Breast epithelium (tissue), 4 donors: Measurements from ENCODE around the gene C19orf25. TPM values are rescaled to one million over a fixed set of nuclear protein-coding genes. Genes with fewer than 3 reads are reported as not detected.
A peak's percentile ranks its signal among the peaks of the same experiment; 100 is the strongest.

Source experiments
- DNase-seq, 2 donors: peaks; one replicate each; pipeline ENCODE4 v3.0.0-alpha.2; 2019; ENCODE audit warnings: low spot score in 2 of 2
- H3K27ac ChIP-seq, 2 donors: fragments of 200-600 bp; sonication (generic) in 1 of 2; one replicate each; pipeline ENCODE4 v1.5.1; 2016 to 2019; ENCODE audit warnings: mild to moderate bottlenecking in 1 of 2
- H3K27me3 ChIP-seq, 2 donors: fragments of 200-600 bp; sonication (generic) in 1 of 2; one replicate each; pipeline versions ENCODE4 v1.5.1 to v1.6.0; 2017 to 2019; ENCODE audit warnings: control low read depth in 1 of 2, mild to moderate bottlenecking in 1 of 2
- H3K36me3 ChIP-seq: fragments of 200-600 bp; one replicate; pipeline ENCODE4 v1.5.1; 2019
- H3K4me1 ChIP-seq, 2 donors: fragments of 200-600 bp; sonication (generic); one replicate each; pipeline ENCODE4 v1.5.1; 2016 to 2019; ENCODE audit warnings: control low read depth in 1 of 2
- H3K4me3 ChIP-seq, 3 donors: fragments of 200-600 bp; sonication (generic); 1 replicate in 2 of 3; 2 replicates in 1 of 3; pipeline ENCODE4 v1.5.1; 2016 to 2019; ENCODE audit warnings: mild to moderate bottlenecking in 3 of 3, moderate library complexity in 2 of 3
- H3K9me3 ChIP-seq, 2 donors: fragments of 200-600 bp; sonication (generic) in 1 of 2; one replicate each; pipeline ENCODE4 v1.5.1; 2016 to 2019; ENCODE audit warnings: control low read depth in 1 of 2
- CTCF ChIP-seq, 3 donors: fragments of 450-650 bp; IDR thresholded peaks; one replicate each; pipeline ENCODE4 v1.5.1; 2016 to 2017; ENCODE audit warnings: antibody characterized with exemption in 3 of 3, mild to moderate bottlenecking in 3 of 3, moderate library complexity in 3 of 3
- POLR2A ChIP-seq: fragments of 450-650 bp; IDR thresholded peaks from one replicate; pipeline ENCODE4 v1.6.1; 2016; ENCODE audit warnings: antibody characterized with exemption, mild to moderate bottlenecking, moderate library complexity
- POLR2AphosphoS5 ChIP-seq, 3 donors: sonication (generic); formaldehyde crosslinking; IDR thresholded peaks; one replicate each; pipeline ENCODE4 v1.6.1; 2017; ENCODE audit warnings: antibody characterized with exemption in 3 of 3
- intact Hi-C: fragments of 100-400 bp; cut with DNase I; formaldehyde crosslinking; loops from one replicate; pipeline ENCODE4 v1.15.1; 2023; ENCODE audit warnings: low total_unique reads
- total RNA-seq, 3 donors: library from RNA; depleted of rRNA; stranded (reverse); fragments of >200 nt; gene quantifications; one replicate each; pipeline ENCODE4 v1.1.0, GENCODE V29; 2016

Gene C19orf25
- total RNA-seq, 3 donors from 2014 or later = 27.7 to 32.8 (median 28.7) TPM

GRCh38 chr19:1525343-1525742 is 46.3 kb upstream of the C19orf25 start:
- peak overlapping the region in 2 of 3 donors; percentile 22 to 49 for H3K4me3 ChIP-seq
- H3K4me1 ChIP-seq = no peaks in the 10 kb centered on the region
- no peak for DNase-seq
- no peak for TF ChIP-seq POLR2AphosphoS5 (IDR thresholded peaks at IDR 0.05)
- no peak for TF ChIP-seq CTCF (IDR thresholded peaks at IDR 0.05)
- no peak for TF ChIP-seq POLR2A
- H3K36me3 ChIP-seq = no peaks in the 10 kb centered on the region
- no peak overlapping the region for H3K27ac ChIP-seq
- no peaks in the 10 kb centered on the region for H3K9me3 ChIP-seq
- peaks cover 9 to 52% of the 10 kb centered on the region in 2 donors for H3K27me3 ChIP-seq
- intact Hi-C loops = no loop called here

- Histone ChIP-seq H3K36me3 (no peaks in the 10 kb centered on the region), H3K9me3 (no peaks in the 10 kb centered on the region), H3K27me3 (peaks cover 9 to 52% of the 10 kb centered on the region in 2 donors), H3K27ac (no peak overlapping the region), H3K4me1 (no peaks in the 10 kb centered on the region), H3K4me3 (peak overlapping the region in 2 of 3 donors; percentile 22 to 49)
- no peak for TF ChIP-seq POLR2A
- no peak for TF ChIP-seq CTCF (IDR thresholded peaks at IDR 0.05)
- TF ChIP-seq POLR2AphosphoS5 (IDR thresholded peaks at IDR 0.05) = no peak
- DNase-seq = no peak
- intact Hi-C loops = no loop called here
Measured at GRCh38 chr19:1524972-1525325, 45.9 kb upstream of the C19orf25 start.

DNA sequence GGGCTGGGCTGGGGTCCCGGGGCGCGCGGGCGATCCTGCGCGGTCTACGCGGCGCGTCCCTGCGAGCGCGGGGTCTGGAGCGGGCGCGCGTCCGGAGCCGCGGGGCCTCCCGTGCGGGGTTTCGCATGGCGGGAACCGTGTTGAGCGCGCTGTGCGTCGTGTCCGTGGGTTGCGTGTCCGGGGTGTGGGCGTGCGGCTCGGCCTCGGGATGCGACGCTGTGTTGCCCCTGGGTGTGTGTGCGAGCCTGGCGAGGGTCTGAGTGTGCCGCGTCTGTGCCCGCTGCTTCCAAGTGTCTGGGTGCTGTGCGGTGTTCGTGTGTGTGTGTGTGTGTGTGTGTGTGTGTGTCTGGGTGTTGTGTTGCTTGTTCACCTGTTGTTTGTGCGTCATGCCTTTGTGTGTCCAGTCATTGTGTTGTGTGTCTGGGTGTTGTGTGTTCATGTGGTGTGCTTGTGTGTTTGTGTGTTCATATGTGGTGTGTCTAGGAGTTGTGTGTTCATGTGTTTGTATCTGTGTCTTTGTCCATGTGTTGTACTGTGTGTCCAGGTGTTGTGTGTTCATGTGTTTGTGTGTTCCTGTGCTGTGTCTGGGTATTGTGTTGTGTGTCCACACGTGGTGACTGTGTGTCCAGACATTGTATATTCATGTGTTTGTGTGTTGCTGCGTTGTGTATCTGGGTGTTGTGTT is 45.4 kb upstream of the C19orf25 start:
- H3K4me3 ChIP-seq = peak overlapping the region in 2 of 3 donors; percentile 49 to 70
- TF ChIP-seq POLR2A (no peak), POLR2AphosphoS5 (IDR thresholded peaks at IDR 0.05) (no peak), CTCF (IDR thresholded peaks at IDR 0.05) (no peak)
- H3K27me3 ChIP-seq = peaks cover 9 to 48% of the 10 kb centered on the region in 2 donors
- no peaks in the 10 kb centered on the region for H3K4me1 ChIP-seq
- no peak for DNase-seq
- intact Hi-C loops = no loop called here
- no peak overlapping the region for H3K27ac ChIP-seq
- no peaks in the 10 kb centered on the region for H3K36me3 ChIP-seq
- H3K9me3 ChIP-seq = no peaks in the 10 kb centered on the region

GRCh38 chr19:1523412-1524286 is 44.6 kb upstream of the C19orf25 start, which contains the start of gene PLK5:
PLK5 (plus strand) TSS chr19:1524077; CDS start chr19:1526997, 2,920 bp downstream.
- no peak for DNase-seq
- Histone ChIP-seq H3K36me3 (no peaks in the 10 kb centered on the region), H3K9me3 (no peaks in the 10 kb centered on the region), H3K27ac (no peak within 1 kb of the TSS), H3K4me1 (no peaks in the 10 kb centered on the region), H3K27me3 (peaks cover 9 to 44% of the 10 kb centered on the region in 2 donors), H3K4me3 (peak within 1 kb of the TSS in 2 of 3 donors; percentile 49 to 70)
- intact Hi-C loops = no loop called here
- TF ChIP-seq CTCF (IDR thresholded peaks at IDR 0.05) = no peak
- TF ChIP-seq POLR2AphosphoS5 (IDR thresholded peaks at IDR 0.05) = no peak
- TF ChIP-seq POLR2A = no peak

DNA sequence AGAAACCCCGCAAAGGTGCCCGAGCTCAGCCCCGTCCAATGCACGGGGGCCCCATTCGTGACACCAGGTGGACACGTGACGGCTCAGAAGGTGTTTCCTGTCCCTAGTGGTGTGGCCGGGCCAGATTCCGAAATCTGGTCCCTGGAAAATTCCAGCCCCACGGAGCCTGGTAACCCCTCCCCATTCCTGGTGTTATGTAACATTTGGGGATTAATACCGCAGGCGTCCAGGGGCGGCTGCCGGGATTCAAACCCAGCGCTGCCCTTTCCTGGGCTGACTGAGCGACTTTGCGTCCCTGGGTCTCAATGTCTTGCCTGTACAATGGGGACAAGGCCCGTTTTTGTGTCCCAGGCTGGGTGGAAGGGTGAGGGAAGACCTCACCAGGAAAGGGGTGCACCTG is 43.8 kb upstream of the C19orf25 start:
- intact Hi-C loops = no loop called here
- Histone ChIP-seq H3K27me3 (peaks cover 9 to 42% of the 10 kb centered on the region in 2 donors), H3K27ac (no peak overlapping the region), H3K36me3 (no peaks in the 10 kb centered on the region), H3K9me3 (no peaks in the 10 kb centered on the region), H3K4me1 (no peaks in the 10 kb centered on the region), H3K4me3 (no peak overlapping the region)
- no peak for DNase-seq
- TF ChIP-seq CTCF (IDR thresholded peaks at IDR 0.05) (no peak), POLR2AphosphoS5 (IDR thresholded peaks at IDR 0.05) (no peak), POLR2A (no peak)
